ENCODE data around the gene ROR2.
A peak's percentile ranks its signal among the peaks of the same experiment; 100 is the strongest.
"Not testable (repeated sequence)": the region's sequence is repeated elsewhere in the genome, so short reads cannot be mapped to it uniquely, and the experiment has no call there.

The ROR2 gene

GRCh38 chr9:91924090-91924489 lies 25.9 kb downstream of the ROR2 start:
- no peak for DNase-seq (ENCODE audit: low read depth in 2 of 2)

GRCh38 chr9:91923145-91923544 lies 26.9 kb downstream of the ROR2 start:
- no peak for DNase-seq (ENCODE audit: low read depth in 2 of 2)

GRCh38 chr9:91921371-91921770 lies 28.7 kb downstream of the ROR2 start:
- no peak for DNase-seq (ENCODE audit: low read depth in 2 of 2)

- DNase-seq (ENCODE audit: low read depth in 2 of 2) = no peak
Observed at GRCh38 chr9:91920630-91921350, 29.2 kb downstream of the ROR2 start.

- no peak for DNase-seq (ENCODE audit: low read depth in 2 of 2)
Observed at GRCh38 chr9:91919621-91920020, 30.4 kb downstream of the ROR2 start.

- DNase-seq (ENCODE audit: low read depth in 2 of 2) = no peak
Observed at GRCh38 chr9:91917436-91917835, 32.6 kb downstream of the ROR2 start.

GRCh38 chr9:91915524-91916263 lies 34.3 kb downstream of the ROR2 start:
- DNase-seq (ENCODE audit: low read depth in 2 of 2) = no peak

- no peak for DNase-seq (ENCODE audit: low read depth in 2 of 2)
Observed at GRCh38 chr9:91914937-91915336, 35.1 kb downstream of the ROR2 start.

GRCh38 chr9:91914404-91914803 lies 35.6 kb downstream of the ROR2 start:
- DNase-seq (ENCODE audit: low read depth in 2 of 2) = no peak

- no peak for DNase-seq (ENCODE audit: low read depth in 2 of 2)
Observed at GRCh38 chr9:91913986-91914385, 36.0 kb downstream of the ROR2 start.

GRCh38 chr9:91913096-91913495 lies 36.9 kb downstream of the ROR2 start:
- no peak for DNase-seq (ENCODE audit: low read depth in 2 of 2)

GRCh38 chr9:91911657-91912056 lies 38.4 kb downstream of the ROR2 start:
- DNase-seq (ENCODE audit: low read depth in 2 of 2) = no peak

- DNase-seq (ENCODE audit: low read depth in 2 of 2) = not testable (repeated sequence)
Observed at GRCh38 chr9:91909256-91909655, 40.8 kb downstream of the ROR2 start.

GRCh38 chr9:91908746-91909145 lies 41.3 kb downstream of the ROR2 start:
- DNase-seq (ENCODE audit: low read depth in 2 of 2) = no peak

GRCh38 chr9:91908293-91908623 lies 41.8 kb downstream of the ROR2 start:
- DNase-seq (ENCODE audit: low read depth in 2 of 2) = no peak

GRCh38 chr9:91907484-91908292 lies 42.3 kb downstream of the ROR2 start:
- DNase-seq (ENCODE audit: low read depth in 2 of 2) = no peak

GRCh38 chr9:91905991-91906469 lies 44.0 kb downstream of the ROR2 start:
- peak; percentile 13 to 28 for DNase-seq (ENCODE audit: low read depth in 2 of 2)

- DNase-seq (ENCODE audit: low read depth in 2 of 2) = no peak
Observed at GRCh38 chr9:91905237-91905650, 44.8 kb downstream of the ROR2 start.

GRCh38 chr9:91904588-91905236 lies 45.3 kb downstream of the ROR2 start:
- DNase-seq (ENCODE audit: low read depth in 2 of 2) = no peak

- DNase-seq (ENCODE audit: low read depth in 2 of 2) = no peak
Observed at GRCh38 chr9:91903126-91903911, 46.7 kb downstream of the ROR2 start.

- DNase-seq (ENCODE audit: low read depth in 2 of 2) = no peak
Observed at GRCh38 chr9:91902475-91903125, 47.4 kb downstream of the ROR2 start.

Measured in stimulated activated CD4-positive, alpha-beta T cell treated with anti-CD3 and anti-CD28 coated beads, Interleukin-4, amount 100 ng/mL, for 48 hours (primary cell).